IMR-90 (cell line): ENCODE data around the gene GPR15LG. TPM values are rescaled to one million over a fixed set of nuclear protein-coding genes. Genes with fewer than 3 reads are reported as not detected.

Source experiments
- ATAC-seq: fragments of 200-7000 bp; cut with Tn5 transposase; 2 replicates; pipeline ENCODE4 v1.9.1; 2020; ENCODE audit warnings: low read depth, mild to moderate bottlenecking, moderate library complexity
- BruUV-seq: library from RNA; stranded (reverse); fragments of 400-500 nt; replicated peaks from 2 replicates; lab custom pipeline; 2021; lab: Mats Ljungman, UMichigan
- CTCF ChIA-PET: fragments of 300-600 bp; formaldehyde crosslinking; extraction: SDS; loops from one replicate; lab custom pipeline; 2021; ENCODE audit warnings: antibody characterized with exemption; lab: Yijun Ruan, JAX
- POLR2A ChIA-PET: fragments of 300-600 bp; sonication (Branson Sonifier 250); formaldehyde crosslinking; loops from one replicate; lab custom pipeline; 2022; ENCODE audit warnings: antibody characterized with exemption; ENCODE audit not compliant: unreplicated experiment; lab: Charles Lee
- DNase-seq: peaks from one replicate; pipeline ENCODE4 v3.0.0; 2013
- H2AFZ ChIP-seq: replicated peaks from 2 replicates; pipeline ENCODE3; 2013; ENCODE audit warnings: low read length, mild to moderate bottlenecking; ENCODE audit not compliant: poor library complexity
- H2AK5ac ChIP-seq: 2 replicates; pipeline ENCODE4 v1.6.1; 2013; ENCODE audit warnings: low read depth, low read length, inconsistent platforms
- H2AK9ac ChIP-seq: replicated peaks from 2 replicates; pipeline ENCODE3; 2013; ENCODE audit warnings: mild to moderate bottlenecking, low read depth, low read length, moderate library complexity; ENCODE audit not compliant: poor library complexity
- H2BK120ac ChIP-seq: 2 replicates; pipeline ENCODE4 v1.6.1; 2013; ENCODE audit warnings: low read depth, low read length, inconsistent platforms
- H2BK15ac ChIP-seq: 3 replicates; pipeline ENCODE4 v1.6.1; 2013; ENCODE audit warnings: low read depth, low read length, inconsistent platforms
- H2BK20ac ChIP-seq: 2 replicates; pipeline ENCODE4 v1.6.1; 2013; ENCODE audit warnings: low read depth, mild to moderate bottlenecking, inconsistent platforms, low read length, moderate library complexity
- H2BK5ac ChIP-seq: 2 replicates; pipeline ENCODE4 v1.6.1; 2013; ENCODE audit warnings: mild to moderate bottlenecking, low read depth, low read length, inconsistent platforms; ENCODE audit not compliant: poor library complexity, severe bottlenecking
- H3K14ac ChIP-seq: replicated peaks from 2 replicates; pipeline ENCODE4 v1.6.1; 2013; ENCODE audit warnings: low read depth, low read length, inconsistent platforms
- H3K18ac ChIP-seq: 2 replicates; pipeline ENCODE4 v1.6.1; 2013; ENCODE audit warnings: low read depth, low read length, control low read depth
- H3K23ac ChIP-seq: 2 replicates; pipeline ENCODE4 v1.6.1; 2013; ENCODE audit warnings: low read depth, low read length, inconsistent platforms
- H3K27ac ChIP-seq: 2 replicates; pipeline ENCODE4 v1.5.1; 2013; ENCODE audit warnings: mild to moderate bottlenecking, control low read depth, low read length; ENCODE audit not compliant: insufficient read depth
- H3K27me3 ChIP-seq: 2 replicates; pipeline ENCODE4 v1.6.1; 2013; ENCODE audit warnings: low read length; ENCODE audit not compliant: control insufficient read depth, insufficient read depth
- H3K36me3 ChIP-seq: 2 replicates; pipeline ENCODE4 v1.6.1; 2013; ENCODE audit warnings: low read length, mixed read lengths; ENCODE audit not compliant: control insufficient read depth, insufficient read depth
- H3K4ac ChIP-seq: 2 replicates; pipeline ENCODE4 v1.6.1; 2013; ENCODE audit warnings: low read depth, low read length, inconsistent platforms
- H3K4me1 ChIP-seq: 2 replicates; pipeline ENCODE4 v1.6.1; 2013; ENCODE audit warnings: low read length, mixed read lengths; ENCODE audit not compliant: control insufficient read depth, insufficient read depth
- H3K4me2 ChIP-seq: 2 replicates; pipeline ENCODE4 v1.6.1; 2013; ENCODE audit warnings: low read depth, mild to moderate bottlenecking, control low read depth, low read length, moderate library complexity
- H3K4me3 ChIP-seq: 2 replicates; pipeline ENCODE4 v1.5.1; 2013; ENCODE audit warnings: low read depth, mild to moderate bottlenecking, control low read depth, low read length, moderate library complexity; ENCODE audit not compliant: insufficient read depth
- H3K56ac ChIP-seq: 2 replicates; pipeline ENCODE4 v1.6.1; 2013; ENCODE audit warnings: low read length, inconsistent platforms; ENCODE audit not compliant: insufficient read depth; ENCODE audit errors: extremely low read depth
- H3K79me1 ChIP-seq, 2 experiments: 2 replicates each; pipeline ENCODE4 v1.6.1; 2013; ENCODE audit warnings: low read length in 2 of 2, inconsistent platforms in 1 of 2, low read depth in 1 of 2
- H3K9ac ChIP-seq: 2 replicates; pipeline ENCODE4 v1.6.1; 2013; ENCODE audit warnings: low read depth, low read length, control low read depth
- H3K9me1 ChIP-seq: 2 replicates; pipeline ENCODE4 v1.6.1; 2013; ENCODE audit warnings: low read length, inconsistent platforms; ENCODE audit not compliant: insufficient read depth
- H3K9me3 ChIP-seq: 2 replicates; pipeline ENCODE4 v1.6.1; 2013; ENCODE audit warnings: low read length; ENCODE audit not compliant: control insufficient read depth, insufficient read depth
- H4K20me1 ChIP-seq: 2 replicates; pipeline ENCODE4 v1.6.1; 2013; ENCODE audit warnings: low read length, inconsistent platforms; ENCODE audit not compliant: insufficient read depth
- H4K5ac ChIP-seq: 2 replicates; pipeline ENCODE4 v1.6.1; 2013; ENCODE audit warnings: mild to moderate bottlenecking, low read depth, low read length, control low read depth
- H4K8ac ChIP-seq, 2 experiments: 2 replicates each; pipeline ENCODE4 v1.6.1; 2013; ENCODE audit warnings: low read depth in 2 of 2, low read length in 2 of 2, control low read depth in 1 of 2, inconsistent platforms in 1 of 2
- H4K91ac ChIP-seq: 2 replicates; pipeline ENCODE4 v1.6.1; 2013; ENCODE audit warnings: low read depth, low read length, inconsistent platforms; ENCODE audit not compliant: insufficient read depth
- BHLHE40 ChIP-seq: fragments of 150-350 bp; IDR thresholded peaks from 2 replicates; pipeline ENCODE4 v1.6.1; 2016; ENCODE audit warnings: mild to moderate bottlenecking, low read depth, low read length
- CEBPB ChIP-seq: IDR thresholded peaks from 2 replicates; pipeline ENCODE4 v1.6.1; 2012; ENCODE audit warnings: low read depth, low read length, improper control_type of control experiment
- CHD1 ChIP-seq: IDR thresholded peaks from 2 replicates; pipeline ENCODE4 v1.6.1; 2012; ENCODE audit warnings: low read depth, low read length, improper control_type of control experiment
- CTCF ChIP-seq: conservative IDR thresholded peaks from 2 replicates; pipeline ENCODE4 v1.5.1; 2012; ENCODE audit warnings: mild to moderate bottlenecking, low read depth, low read length, improper control_type of control experiment
- ELK1 ChIP-seq: fragments of 150-350 bp; IDR thresholded peaks from 2 replicates; pipeline ENCODE4 v1.6.1; 2016; ENCODE audit warnings: low read depth, mild to moderate bottlenecking, low read length, moderate library complexity, borderline replicate concordance
- FOS ChIP-seq: fragments of 150-350 bp; IDR thresholded peaks from 2 replicates; pipeline ENCODE4 v1.6.1; 2016; ENCODE audit warnings: low read depth, low read length
- MAFK ChIP-seq: IDR thresholded peaks from 2 replicates; pipeline ENCODE4 v1.6.1; 2012; ENCODE audit warnings: low read depth, low read length, improper control_type of control experiment
- MAZ ChIP-seq: IDR thresholded peaks from 2 replicates; pipeline ENCODE4 v1.6.1; 2012; ENCODE audit warnings: low read depth, mild to moderate bottlenecking, low read length, improper control_type of control experiment, moderate library complexity, borderline replicate concordance
- MXI1 ChIP-seq: IDR thresholded peaks from 2 replicates; pipeline ENCODE4 v1.6.1; 2012; ENCODE audit warnings: low read depth, mild to moderate bottlenecking, low read length, moderate library complexity, borderline replicate concordance
- NFE2L2 ChIP-seq: fragments of 150-350 bp; IDR thresholded peaks from 2 replicates; pipeline ENCODE4 v1.6.1; 2016; ENCODE audit warnings: low read depth, mild to moderate bottlenecking, low read length
- POLR2A ChIP-seq: IDR thresholded peaks from 2 replicates; pipeline ENCODE4 v1.6.1; 2012; ENCODE audit warnings: mild to moderate bottlenecking, low read depth, low read length
- RAD21 ChIP-seq: IDR thresholded peaks from 2 replicates; pipeline ENCODE4 v1.6.1; 2012; ENCODE audit warnings: low read length, improper control_type of control experiment
- RCOR1 ChIP-seq: IDR thresholded peaks from 2 replicates; pipeline ENCODE4 v1.6.1; 2012; ENCODE audit warnings: mild to moderate bottlenecking, low read length, improper control_type of control experiment; ENCODE audit not compliant: insufficient replicate concordance
- RFX5 ChIP-seq: IDR thresholded peaks from 2 replicates; pipeline ENCODE4 v1.8.0; 2012; ENCODE audit warnings: low read depth, mild to moderate bottlenecking, low read length, moderate library complexity
- SMC3 ChIP-seq: fragments of 150-350 bp; IDR thresholded peaks from 2 replicates; pipeline ENCODE4 v1.6.1; 2016; ENCODE audit warnings: low read depth, mild to moderate bottlenecking, antibody characterized with exemption, low read length, moderate library complexity
- USF2 ChIP-seq: fragments of 150-350 bp; IDR thresholded peaks from 2 replicates; pipeline ENCODE4 v1.6.1; 2017; ENCODE audit warnings: mild to moderate bottlenecking, antibody characterized with exemption, low read length, low read depth
- WGBS, 2 experiments: methylation state at CpG; one replicate each; pipeline versions ENCODE4 v1.1.5 to v1.1.7; 2013; ENCODE audit warnings: missing lambda C conversion rate in 2 of 2; ENCODE audit not compliant: insufficient read length in 1 of 2; ENCODE audit errors: extremely low coverage in 2 of 2; 5-methylcytosine and 5-hydroxymethylcytosine counted together
- dilution Hi-C: fragments of 300-500 bp; cut with HindIII; formaldehyde crosslinking; loops from one replicate; pipeline ENCODE4 v1.14.3; 2018; ENCODE audit warnings: low sequenced_read_pairs; ENCODE audit not compliant: unreplicated experiment
- in situ Hi-C: fragments of 300-500 bp; cut with MboI; formaldehyde crosslinking; loops from 3 replicates; pipeline ENCODE4 v1.14.3; 2019; ENCODE audit warnings: low sequenced_read_pairs, inconsistent platforms, mixed read lengths
- intact Hi-C: fragments of 100-400 bp; cut with micrococcal nuclease; formaldehyde crosslinking; loops from 2 replicates; pipeline ENCODE4 v1.10.0; 2022
- polyA plus RNA-seq, 3 experiments: library from polyadenylated mRNA; depleted of rRNA; stranded (reverse); fragments of >200 nt; gene quantifications; 2 replicates each; pipeline ENCODE4 v1.2.3, GENCODE V29; 2012; ENCODE audit warnings: low replicate concordance in 1 of 3
- total RNA-seq: library from RNA; depleted of rRNA; stranded (reverse); fragments of >200 nt; gene quantifications from 2 replicates; pipeline ENCODE4 v1.2.3, GENCODE V29; 2012

The GPR15LG gene
- total and polyA plus RNA-seq, 2 of the 4 experiments (the other 2 are of a cell fraction) = not detected

- Histone ChIP-seq H3K4ac (no peak overlapping the region), H4K5ac (no peak overlapping the region), H3K23ac (no peak overlapping the region), H2BK120ac (no peak overlapping the region), H3K27ac (no peak overlapping the region), H2BK5ac (no peak overlapping the region), H3K4me2 (no peak overlapping the region), H3K14ac (no peak overlapping the region), H3K27me3 (peaks cover 42% of the 10 kb centered on the region), H4K8ac (no peak overlapping the region), H3K4me3 (no peak overlapping the region), H3K4me1 (peaks cover 2% of the 10 kb centered on the region; the same call in 1 of the 2 replicates), H2AK9ac (no peak overlapping the region), H4K91ac (no peak overlapping the region), H2BK15ac (no peak overlapping the region), H3K18ac (no peak overlapping the region), H3K79me1 (no peaks in the 10 kb centered on the region), H2AFZ (no peak overlapping the region), H3K36me3 (no peaks in the 10 kb centered on the region), H4K20me1 (no peaks in the 10 kb centered on the region), H2BK20ac (no peak overlapping the region), H3K9me1 (no peaks in the 10 kb centered on the region), H2AK5ac (no peak overlapping the region), H3K9ac (no peak overlapping the region), H3K56ac (no peak overlapping the region), H3K9me3 (no peaks in the 10 kb centered on the region)
- WGBS, 2 experiments = 50% methylated on average over 3 of the region's 7 CpGs; no CpG with 5 or more reads in 1 of the 2 experiments
- DNase-seq (no peak), ATAC-seq (no peak)
- intact Hi-C loops = no loop called here
- ChIA-PET POLR2A (no interaction called here), CTCF (no interaction called here)
- TF ChIP-seq RAD21 = no peak
- no peak for TF ChIP-seq RCOR1
- no peak for TF ChIP-seq SMC3
- no peak for TF ChIP-seq CTCF
- TF ChIP-seq RFX5 = no peak
- no peak for TF ChIP-seq BHLHE40
- no peak for TF ChIP-seq CHD1
- TF ChIP-seq FOS = no peak
- no peak for TF ChIP-seq NFE2L2
- no peak for TF ChIP-seq MAFK
- no peak for TF ChIP-seq USF2
- TF ChIP-seq MXI1 = no peak
- no peak for TF ChIP-seq CEBPB
- TF ChIP-seq POLR2A = no peak
- no peak for TF ChIP-seq MAZ
- TF ChIP-seq ELK1 = no peak
- BruUV-seq = no TSS peak
- in situ Hi-C loops = no loop called here
- dilution Hi-C loops = no loop called here
Measured at GRCh38 chr10:84198206-84198915, 24.8 kb downstream of the GPR15LG start.
